Measurements from ENCODE around the gene EPHB1.

Gene EPHB1

DNA sequence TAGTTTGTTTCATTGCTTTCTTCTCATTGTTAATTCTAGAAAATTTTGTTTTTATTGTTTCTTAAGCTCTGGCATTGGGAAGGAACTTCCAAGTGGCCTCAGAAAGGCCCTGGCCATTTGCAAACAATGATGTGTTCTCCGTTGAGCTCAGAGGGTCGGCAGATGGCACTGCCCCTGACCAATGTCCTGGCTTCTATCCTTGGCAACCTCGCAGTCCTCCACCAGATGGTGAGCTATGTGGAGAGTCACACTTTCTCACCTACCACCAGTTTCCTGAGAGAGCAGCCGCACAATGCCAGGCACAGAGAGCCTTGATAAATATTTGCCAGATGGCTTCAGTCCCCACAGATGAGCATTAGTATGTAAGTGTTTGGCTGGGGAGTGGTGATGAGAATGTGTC is 343.7 kb downstream of the EPHB1 start:
- DNase-seq: no peak

DNA sequence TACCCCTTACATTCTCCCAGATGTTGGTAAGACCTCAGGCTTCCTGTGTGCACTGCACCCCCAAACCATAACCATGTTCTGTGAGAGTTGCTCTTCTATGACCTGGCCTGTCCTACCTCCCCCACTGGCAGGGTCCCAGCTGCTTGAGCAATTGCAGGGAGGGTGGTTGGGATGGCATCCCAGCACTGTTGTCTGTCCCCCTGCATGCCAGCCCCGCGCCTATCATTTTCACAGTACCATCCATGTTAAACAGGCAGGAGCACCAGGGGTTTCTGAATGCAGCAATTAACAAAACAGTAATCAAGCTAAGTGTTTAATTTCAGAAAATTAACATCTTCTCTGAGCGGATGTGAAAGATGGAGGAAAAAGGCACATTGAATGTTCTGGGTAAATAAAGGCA is 345.5 kb downstream of the EPHB1 start:
- no peak for DNase-seq

DNA sequence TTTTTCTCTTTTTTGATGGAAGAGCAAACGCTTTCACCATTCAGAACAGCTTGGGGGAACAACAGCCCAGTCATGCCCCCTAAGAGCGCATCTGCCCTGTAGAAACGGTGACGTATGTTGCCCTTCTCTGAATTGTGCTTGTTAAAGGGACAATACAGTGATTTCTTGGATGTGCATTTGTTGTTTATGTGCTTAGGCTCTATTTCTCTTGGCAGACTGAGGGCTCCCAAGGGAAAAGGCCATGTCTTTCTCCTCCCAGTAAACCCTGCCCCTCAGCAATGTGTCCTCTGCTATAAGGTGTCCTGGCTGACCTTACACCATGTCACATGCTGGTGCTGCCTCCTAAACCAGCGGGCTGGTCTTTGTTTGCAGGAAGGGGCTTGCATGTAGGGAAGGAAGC is 346.1 kb downstream of the EPHB1 start:
- DNase-seq: no peak

DNA sequence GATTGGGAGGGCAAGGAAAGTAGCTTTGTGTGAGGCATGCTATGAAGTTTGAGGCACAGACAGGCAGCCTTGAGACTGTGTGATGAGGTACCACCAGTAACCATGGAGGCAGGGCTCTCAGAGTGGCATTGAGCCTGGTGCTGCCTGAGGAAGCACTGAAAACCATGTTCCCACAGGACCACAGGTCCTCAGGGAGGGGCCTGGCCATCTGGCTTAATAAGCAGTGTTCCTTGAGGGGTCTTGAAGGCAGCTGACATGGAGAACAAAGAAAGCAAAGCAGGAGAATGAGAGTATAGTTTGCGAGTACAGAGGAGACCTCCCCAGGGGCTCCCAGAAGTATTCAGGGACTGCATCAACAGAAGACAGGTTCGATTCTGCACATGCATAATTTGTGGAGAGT is 346.6 kb downstream of the EPHB1 start:
- no peak for DNase-seq

DNA sequence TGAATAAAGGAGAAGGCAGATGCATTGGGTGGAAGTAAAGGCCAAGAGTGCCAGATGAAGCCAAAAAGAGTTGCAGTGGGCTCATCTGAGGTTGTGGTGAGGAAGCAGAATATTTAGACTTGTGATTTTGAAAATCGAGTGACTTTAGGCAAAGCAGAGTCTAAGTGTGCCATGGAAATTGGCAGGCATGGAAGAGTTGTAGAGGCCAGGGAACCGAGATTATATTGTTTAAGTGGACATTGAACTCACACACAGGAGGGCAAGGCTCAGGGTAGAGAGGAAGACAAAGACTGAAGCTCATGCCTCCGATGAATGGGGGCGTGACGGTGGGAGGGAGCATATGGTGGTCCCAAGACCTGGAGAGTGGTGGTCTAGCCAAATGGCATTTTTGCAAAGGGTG is 347.5 kb downstream of the EPHB1 start:
- no peak for DNase-seq

DNA sequence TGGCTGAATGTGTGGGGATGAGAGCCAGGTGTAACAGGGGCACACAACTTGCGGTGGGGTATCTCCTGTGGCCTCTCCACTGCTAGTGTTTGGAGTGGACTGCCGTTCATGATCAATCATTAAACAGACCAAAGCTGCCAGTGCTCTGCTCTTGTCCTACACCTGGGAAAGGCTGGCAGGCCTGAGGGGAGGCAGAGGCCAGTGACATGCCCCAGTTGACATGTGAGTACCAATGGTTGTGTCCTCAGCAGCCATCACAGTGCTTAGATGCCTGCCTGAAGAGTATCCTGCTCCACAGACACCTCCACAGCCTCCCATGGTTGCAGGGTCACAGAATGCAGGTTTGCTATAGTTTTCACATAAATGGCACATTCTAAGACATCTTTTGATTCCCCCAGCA is 348.4 kb downstream of the EPHB1 start:
- DNase-seq: no peak

DNA sequence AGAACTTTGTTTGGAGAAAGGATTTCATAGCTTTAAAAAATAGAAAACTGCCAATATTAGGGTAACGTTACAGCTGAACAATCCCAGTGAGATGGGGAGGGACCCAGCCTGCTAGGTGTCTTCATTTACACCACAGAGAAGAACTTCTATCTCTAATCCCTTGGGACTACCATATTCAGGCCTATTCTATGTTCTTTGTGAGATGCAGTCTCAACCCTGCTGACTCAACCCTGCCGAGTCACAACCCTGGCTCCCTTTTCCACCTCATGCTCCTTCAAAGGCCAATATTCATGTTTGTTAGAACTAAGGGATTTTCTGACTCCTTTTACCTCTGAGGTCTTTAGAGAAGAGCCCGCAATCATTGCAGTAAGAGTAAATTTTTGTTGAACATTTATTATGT is 350.5 kb downstream of the EPHB1 start:
- no peak for DNase-seq

DNA sequence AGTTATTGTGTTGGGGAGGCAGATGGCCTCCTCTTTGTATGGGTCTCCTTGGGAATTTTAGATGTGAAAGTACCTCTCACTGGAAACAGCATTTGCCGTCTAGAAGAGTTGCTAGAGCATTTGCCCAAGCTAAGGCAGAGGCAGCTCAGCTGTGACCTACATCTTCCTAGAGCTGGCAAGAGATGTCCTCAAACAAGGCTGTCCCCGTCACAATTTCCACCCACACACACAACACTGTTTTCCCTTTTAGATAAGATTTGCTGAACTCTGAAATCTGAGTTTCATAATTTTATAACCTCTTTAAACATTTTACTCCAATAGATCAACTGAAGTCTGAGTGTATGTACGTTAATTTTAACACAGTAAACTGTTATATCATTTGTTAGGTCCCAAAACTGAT is 352.6 kb downstream of the EPHB1 start:
- DNase-seq: no peak

DNA sequence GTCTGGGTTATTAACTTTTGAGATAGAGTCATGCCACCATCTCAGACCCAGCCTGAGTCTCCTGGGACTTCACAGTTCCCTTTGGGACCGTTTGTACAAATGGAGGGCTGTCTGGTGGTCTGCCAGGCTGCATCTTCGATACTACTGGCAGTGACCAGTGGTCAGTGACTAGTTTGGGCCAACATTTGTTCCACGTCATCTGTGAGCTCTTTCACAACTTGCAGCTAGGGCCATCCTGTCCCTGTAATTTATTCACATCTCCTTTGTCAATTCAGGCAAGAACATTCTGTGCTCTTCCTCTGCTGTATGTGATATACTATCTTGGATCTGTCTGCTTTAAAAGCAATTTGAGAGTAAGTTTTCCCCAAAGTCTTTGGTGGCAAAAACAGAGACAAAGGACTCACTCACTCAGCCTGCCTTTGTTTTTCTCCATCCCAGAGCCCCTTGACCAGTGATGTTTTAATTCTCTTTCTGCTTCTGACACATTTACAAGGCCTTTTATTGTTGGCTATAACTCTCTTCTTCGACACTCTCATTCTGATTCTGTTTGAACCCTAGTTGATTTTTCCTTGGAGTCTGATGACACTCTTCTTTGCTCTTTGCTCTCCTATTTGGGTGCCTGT is 353.4 kb downstream of the EPHB1 start:
- no peak for DNase-seq

DNA sequence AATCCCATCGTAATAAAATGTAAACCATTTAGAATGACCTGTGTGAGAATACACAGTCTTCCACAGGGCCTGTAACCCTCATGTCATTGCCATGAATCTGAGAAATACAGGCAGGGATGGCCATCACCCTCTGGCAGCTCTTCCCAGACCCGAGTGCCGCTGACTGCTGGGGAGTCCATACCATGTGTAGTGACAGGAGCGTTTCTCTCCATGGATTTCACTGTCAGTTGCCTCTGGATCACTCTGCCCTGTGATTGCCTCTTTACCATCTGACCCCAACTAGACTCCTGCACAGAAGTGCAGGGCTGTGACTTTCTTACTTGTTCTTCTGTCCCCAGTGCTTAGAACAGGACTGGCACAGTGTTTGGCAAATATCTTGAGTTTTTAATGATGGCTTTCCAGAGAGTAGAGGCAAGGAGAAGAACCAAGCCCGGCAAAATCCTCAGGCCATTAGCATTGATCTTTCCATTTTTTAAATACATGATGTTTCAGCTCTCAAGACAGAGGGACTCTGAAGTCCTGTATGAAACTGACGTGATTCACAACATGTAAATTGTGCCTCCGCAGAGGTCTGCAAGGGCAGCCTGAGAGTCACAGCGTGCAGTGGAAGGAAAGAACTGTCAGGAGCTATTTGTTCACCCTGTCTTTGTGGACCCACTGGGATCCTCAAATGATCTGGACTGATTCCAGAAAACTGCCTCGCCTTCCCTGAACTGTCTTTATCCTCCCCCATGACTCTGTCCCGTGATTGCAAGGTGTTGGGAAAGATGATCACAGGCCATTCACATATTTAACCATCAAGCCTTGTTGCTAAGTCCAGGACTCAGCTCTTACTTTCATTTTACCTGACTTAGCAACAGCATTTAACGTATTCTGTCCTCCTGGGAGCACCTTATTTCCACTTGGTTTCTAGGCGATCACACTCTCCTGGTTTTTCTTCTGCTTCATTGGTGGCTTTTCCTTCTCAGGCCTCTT is 354.9 kb downstream of the EPHB1 start:
- DNase-seq: no peak

DNA sequence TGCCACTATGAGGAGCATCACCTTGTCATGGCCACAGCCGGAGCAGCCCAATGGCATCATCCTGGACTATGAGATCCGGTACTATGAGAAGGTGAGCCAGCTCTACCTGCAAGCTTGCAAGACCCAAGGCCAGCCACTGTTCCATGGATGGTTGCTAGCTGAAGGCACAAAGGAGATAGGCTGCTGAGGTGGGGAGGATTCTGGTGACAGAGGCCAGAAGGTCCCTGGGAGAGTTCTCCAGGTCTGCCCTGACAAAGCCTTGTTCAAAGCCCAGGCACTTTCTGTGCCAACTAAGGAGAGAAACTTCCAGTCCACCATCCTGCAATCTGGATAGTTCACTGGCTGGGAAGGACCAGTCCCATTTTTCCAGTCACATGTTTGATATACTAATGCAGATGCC is 359.1 kb downstream of the EPHB1 start:
- no peak for DNase-seq

DNA sequence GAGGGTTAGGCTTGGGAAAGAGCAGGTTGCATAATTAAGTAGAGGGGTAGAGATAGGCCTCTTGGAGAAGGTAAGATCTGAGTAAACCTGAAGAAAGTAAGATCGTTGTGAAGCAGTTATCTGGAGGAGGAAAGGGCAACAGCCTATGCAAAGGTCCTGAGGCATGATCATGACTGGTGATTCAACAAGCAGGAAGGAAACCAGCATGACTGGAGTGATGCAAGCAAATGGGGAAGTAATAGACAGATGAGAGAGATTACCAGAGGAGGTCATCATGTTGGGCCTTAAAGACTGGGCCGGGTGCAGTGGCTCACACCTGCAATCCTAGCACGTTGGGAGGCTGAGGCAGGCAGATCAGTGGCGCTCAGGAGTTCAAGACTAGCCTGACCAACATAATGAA is 360.2 kb downstream of the EPHB1 start:
- no peak for DNase-seq

DNA sequence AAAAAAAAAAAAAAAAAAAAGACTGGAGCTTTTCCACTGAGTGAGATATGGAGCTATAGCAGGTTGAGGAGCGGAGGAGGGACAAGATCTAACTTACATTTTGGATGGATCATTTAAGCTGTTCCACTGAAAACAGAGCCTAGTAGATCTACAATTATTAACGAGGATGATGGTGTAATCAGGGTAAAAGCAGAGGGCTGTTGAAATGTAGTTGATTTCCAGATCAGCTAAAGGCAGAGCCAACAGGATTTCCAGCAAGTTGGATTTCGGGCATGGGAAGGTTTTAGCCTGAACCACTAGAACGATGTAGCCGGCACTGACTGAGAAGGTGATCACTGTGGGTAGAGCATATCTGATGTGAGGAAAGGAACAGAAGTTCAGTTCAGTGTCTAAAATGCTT is 360.7 kb downstream of the EPHB1 start:
- no peak for DNase-seq

DNA sequence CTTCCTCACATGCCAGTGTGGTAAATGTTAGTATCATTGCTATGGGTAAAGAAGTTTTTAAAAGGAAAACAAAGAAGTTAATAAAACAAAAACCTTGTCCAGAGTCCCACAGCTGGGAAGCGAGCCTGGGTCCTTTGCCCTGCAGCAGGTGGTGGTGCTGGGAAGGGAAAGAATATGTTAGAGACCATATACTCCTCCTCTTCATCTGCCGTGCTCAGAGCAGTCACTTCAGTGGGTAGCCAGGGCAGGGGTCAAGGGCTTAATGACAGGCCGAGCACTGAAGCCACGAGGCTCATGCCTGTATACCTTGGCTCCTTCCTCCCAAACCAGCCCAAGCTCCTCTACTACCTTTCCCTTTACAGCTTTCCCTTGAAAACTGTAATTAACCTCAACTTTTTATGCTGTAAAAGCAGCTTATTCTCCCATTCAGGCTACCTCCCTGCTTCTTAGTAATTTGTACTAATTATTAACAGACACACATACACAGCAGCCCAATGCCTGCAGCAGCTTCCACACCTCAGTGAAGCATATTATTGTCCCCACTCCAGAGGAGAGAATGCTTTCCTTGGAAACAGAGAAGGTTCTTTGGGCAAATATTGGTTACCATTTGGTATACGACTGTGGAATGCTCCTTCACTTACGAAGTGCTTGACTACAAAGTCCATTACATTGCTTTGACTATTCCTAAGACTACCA is 362.1 kb downstream of the EPHB1 start:
- DNase-seq: no peak

DNA sequence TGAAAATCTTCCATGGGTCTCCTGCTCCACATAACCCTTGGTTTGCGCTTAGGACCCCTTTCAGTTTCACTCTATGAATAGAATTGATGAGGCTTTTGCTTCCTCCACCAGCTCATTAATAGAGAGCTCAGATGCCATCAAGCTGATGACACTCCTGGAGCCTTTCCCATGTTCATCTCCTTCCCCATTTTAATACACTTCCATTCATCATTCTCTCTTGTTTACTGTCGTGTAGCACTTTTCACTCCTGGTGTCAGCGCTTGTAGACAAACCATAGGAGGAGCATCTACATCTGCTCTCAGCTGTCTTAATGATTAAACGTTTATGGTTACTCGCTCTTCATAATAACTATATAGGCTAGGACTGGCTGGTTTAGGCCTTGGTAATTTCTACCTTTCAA is 363.5 kb downstream of the EPHB1 start:
- DNase-seq: no peak

DNA sequence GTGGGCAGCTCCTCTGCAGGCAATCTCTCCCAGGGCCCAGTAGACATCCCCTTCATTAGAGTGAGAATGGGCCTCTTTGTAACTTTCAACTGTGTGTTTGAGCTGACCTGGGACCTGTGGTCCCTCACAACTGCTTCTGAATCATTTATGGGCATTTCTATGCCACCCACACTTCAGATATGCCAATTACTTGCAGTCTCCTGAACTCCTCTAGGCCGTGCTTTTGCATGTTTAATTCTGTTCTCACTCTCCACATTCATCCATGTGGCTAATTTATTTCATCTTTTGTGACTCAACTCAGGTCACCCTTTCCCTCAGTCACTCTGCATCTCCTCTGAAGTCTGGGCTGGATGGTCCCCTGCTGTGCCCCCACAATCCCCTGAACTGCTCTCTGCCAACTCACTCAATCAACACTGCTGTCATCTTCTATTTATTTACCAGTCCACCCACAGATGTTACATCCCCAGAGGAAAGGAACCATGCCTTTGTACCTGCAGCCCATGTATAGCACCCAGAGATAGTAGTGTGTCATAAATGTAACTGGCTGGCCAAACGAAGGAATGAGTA is 364.7 kb downstream of the EPHB1 start:
- DNase-seq: no peak

DNA sequence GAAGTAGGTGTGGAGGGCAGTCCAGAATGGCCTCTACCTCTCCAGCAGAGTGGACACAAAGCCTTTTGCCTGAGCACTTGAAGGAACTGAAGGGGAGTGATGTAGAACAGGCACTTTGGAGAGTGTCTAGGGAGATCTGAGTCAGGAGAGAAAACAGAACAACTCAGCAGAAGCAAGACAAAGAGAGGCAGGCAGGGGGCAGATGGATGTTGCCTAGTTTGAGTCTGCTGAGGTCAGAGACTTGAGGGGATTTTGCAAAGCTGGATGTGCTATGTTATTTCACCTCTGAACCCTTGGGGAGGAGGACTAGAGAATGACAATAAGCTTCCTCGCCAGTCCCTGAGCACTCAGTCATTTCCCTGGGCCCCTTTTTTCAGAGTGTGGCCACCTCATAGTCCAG is 366.4 kb downstream of the EPHB1 start:
- no peak for DNase-seq

DNA sequence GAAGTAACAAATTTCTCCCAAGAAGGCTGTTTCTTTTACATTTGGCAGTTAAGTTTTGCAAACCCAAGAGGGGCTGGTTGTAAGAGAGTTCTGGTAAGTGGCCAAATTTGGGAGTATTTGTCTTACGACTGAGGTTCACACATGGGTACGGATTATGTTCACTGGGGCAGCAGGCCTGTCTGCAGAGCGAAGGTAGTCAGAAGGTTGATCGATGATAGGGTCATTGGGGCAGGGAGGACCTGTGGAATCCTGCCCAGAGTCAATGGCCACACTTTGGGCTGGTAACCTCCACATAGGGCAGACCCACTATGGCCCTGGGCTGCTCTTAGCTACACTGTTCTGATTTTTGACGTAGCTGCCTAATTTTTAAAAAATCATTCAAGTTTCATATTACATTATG is 368.6 kb downstream of the EPHB1 start:
- DNase-seq: no peak

DNA sequence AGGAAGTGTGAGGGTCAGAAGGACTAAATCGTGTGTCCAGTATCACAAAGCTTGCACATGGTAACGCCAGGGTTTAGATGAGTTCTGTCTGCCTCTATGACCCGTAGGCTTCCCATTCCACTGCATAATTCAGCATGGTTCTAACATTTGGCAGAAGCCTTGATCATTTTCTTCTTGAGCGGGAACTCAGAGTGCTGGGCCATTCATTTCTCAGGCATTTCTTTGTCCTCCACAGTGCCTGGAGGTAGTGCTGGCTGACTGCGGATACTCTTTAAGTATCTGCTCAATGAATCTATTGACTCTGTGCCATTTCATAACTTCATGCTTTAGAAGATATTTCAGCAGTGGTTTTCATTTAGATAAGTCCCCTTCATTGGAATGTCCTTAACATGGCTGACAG is 370.2 kb downstream of the EPHB1 start:
- DNase-seq: no peak

DNA sequence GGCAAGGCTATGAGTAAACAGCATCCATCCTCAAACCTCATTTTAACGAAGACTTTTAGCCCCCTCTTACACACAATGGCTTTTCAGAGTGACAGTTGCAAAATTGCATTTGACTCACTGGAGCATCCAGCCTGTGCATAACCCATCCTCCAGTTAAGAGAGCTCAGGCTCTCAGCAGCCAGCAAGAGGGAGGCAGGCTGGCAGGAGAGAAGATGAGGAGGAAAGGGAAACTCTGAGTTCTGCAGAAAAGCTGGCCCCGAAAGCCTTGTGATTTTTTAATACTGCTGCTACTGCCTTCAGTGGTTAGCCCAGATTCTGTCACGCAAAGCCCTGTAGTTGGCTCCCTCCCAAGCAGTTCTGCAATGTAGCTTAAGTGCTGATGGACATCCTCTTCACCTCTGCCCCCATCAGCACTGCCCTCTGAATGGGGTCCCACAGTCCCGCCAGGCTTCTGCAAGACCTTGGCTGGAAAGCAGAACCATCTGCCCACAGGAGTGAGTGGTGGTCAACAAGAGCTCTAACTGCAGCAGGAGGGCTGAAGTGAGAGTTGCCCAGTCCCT is 371.3 kb downstream of the EPHB1 start:
- DNase-seq: no peak

DNA sequence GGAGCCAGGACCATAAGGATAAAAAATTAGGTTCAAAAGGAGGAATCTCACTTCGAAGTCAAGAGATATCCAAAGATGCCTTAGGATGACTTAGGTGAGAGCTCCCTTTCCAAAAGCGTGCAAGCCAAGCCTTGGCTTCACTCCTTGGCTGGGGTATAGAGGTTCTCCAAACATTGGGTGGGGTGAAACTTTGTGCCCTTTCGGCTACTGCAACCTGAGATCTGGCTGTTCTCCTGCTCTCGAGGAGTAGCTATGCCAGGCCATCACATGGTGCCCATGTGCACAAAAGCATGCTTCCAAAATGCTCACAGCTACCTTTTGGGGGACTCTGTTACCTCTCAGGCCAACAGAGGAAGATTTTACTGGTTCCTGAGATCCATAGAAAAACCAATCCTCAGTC is 373.8 kb downstream of the EPHB1 start:
- DNase-seq: no peak

DNA sequence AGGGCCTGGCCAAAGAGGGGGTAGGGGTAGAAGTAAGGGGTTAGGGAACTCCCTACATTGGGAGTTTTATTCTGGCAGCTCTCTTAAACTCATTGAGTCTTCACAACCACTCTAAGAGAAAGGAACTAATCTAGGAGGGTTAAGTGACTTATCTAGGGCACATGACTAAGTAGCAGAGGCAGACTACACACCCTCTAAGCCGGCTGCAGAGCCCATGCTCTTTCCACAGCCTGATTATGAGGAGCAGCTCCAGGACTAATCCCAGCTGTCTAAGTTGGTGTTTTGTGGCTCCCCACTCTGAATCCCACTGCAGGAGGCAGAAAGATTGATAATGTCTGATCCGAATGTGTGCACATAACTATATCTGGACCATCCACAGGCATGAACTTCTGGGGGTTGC is 374.6 kb downstream of the EPHB1 start:
- DNase-seq: no peak

DNA sequence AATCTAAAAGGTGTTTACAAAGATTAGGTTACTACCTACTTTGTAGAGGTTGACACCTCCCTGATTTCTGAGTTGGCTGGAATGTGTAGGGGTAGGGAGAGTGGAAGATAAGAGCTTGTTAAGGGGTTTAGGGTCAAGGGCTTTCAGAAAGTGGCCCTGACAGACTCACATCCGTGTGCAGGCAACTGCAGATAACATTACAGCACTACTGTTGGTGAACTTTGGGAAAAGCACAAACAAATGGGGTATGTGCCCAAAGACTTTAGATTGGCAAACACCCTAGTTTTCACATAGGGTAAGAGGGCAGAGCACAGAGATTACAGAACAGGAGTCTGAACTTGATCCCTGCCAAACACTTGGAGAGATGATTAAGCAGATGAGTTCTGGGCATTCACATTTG is 375.7 kb downstream of the EPHB1 start:
- DNase-seq: no peak

Measured in activated T-cell treated with anti-CD3 and anti-CD28 coated beads for 4 hours (primary cell).